Suprapubic skin (tissue), 4 donors: ENCODE results near the gene C4BPB. TPM values are rescaled to one million over a fixed set of nuclear protein-coding genes. Genes with fewer than 3 reads are reported as not detected.
A peak's percentile ranks its signal among the peaks of the same experiment; 100 is the strongest.

Source experiments
- DNase-seq, 2 donors: peaks; one replicate each; pipeline ENCODE4 v3.0.0-alpha.2; 2019; ENCODE audit warnings: low spot score in 2 of 2
- H3K27ac ChIP-seq: fragments of 200-600 bp; sonication (generic); one replicate; pipeline ENCODE4 v1.5.1; 2019
- H3K27me3 ChIP-seq: fragments of 200-600 bp; sonication (generic); one replicate; pipeline ENCODE4 v1.5.1; 2019
- H3K36me3 ChIP-seq: fragments of 200-600 bp; sonication (generic); one replicate; pipeline ENCODE4 v1.5.1; 2019
- H3K4me1 ChIP-seq: fragments of 200-600 bp; sonication (generic); one replicate; pipeline ENCODE4 v1.5.1; 2019
- H3K4me3 ChIP-seq: fragments of 200-600 bp; sonication (generic); one replicate; pipeline ENCODE4 v1.5.1; 2019; ENCODE audit warnings: mild to moderate bottlenecking
- H3K9me3 ChIP-seq: fragments of 200-600 bp; sonication (generic); one replicate; pipeline ENCODE4 v1.5.1; 2019
- CTCF ChIP-seq, 2 donors: fragments of 200-600 bp in 1 of 2; fragments of 450-650 bp in 1 of 2; sonication (generic) in 1 of 2; IDR thresholded peaks; one replicate each; pipeline ENCODE4 v1.5.1; 2016 to 2019; ENCODE audit warnings: antibody characterized with exemption in 2 of 2, mild to moderate bottlenecking in 1 of 2, moderate library complexity in 1 of 2
- EP300 ChIP-seq: sonication (generic); formaldehyde crosslinking; IDR thresholded peaks from one replicate; pipeline ENCODE4 v1.6.1; 2017; ENCODE audit warnings: antibody characterized with exemption
- POLR2A ChIP-seq, 2 donors: fragments of 450-650 bp; IDR thresholded peaks; one replicate each; pipeline ENCODE4 v1.6.1; 2017; ENCODE audit warnings: antibody characterized with exemption in 2 of 2, mild to moderate bottlenecking in 2 of 2, moderate library complexity in 2 of 2
- POLR2AphosphoS5 ChIP-seq, 3 donors: sonication (generic); formaldehyde crosslinking; IDR thresholded peaks; one replicate each; pipeline ENCODE4 v1.6.1; 2017; ENCODE audit warnings: antibody characterized with exemption in 3 of 3
- WGBS: methylation state at CpG from one replicate; pipeline ENCODE4 v1.1.5; 2018; 5-methylcytosine and 5-hydroxymethylcytosine counted together
- total RNA-seq, 4 donors: library from RNA; depleted of rRNA; stranded (reverse); fragments of >200 nt; gene quantifications; one replicate each; pipeline ENCODE4 v1.1.0, GENCODE V29; 2016

Gene C4BPB
- total RNA-seq, 4 donors from 2014 or later, result 1.5 TPM; not detected in 3

- WGBS, result 36% methylated on average over 6 of the region's 6 CpGs
Measured at GRCh38 chr1:207077470-207078377, 10.9 kb upstream of the C4BPB start.

GRCh38 chr1:207078578-207079132 is 10.0 kb upstream of the C4BPB start:
- WGBS, result 88% methylated on average over 11 of the region's 11 CpGs
- Histone ChIP-seq H3K36me3 (no peaks in the 10 kb centered on the region), H3K27ac (no peak overlapping the region), H3K27me3 (no peaks in the 10 kb centered on the region), H3K9me3 (no peaks in the 10 kb centered on the region), H3K4me3 (no peak overlapping the region), H3K4me1 (peaks cover 21% of the 10 kb centered on the region)
- no peak for DNase-seq
- TF ChIP-seq POLR2AphosphoS5 (IDR thresholded peaks at IDR 0.05) (no peak), POLR2A (IDR thresholded peaks at IDR 0.05) (no peak)

More at GRCh38 chr1:207077470-207078377, 10.9 kb upstream of the C4BPB start:
- Histone ChIP-seq H3K27ac (no peak overlapping the region), H3K9me3 (no peaks in the 10 kb centered on the region), H3K4me1 (peaks cover 21% of the 10 kb centered on the region), H3K36me3 (peaks cover 9% of the 10 kb centered on the region), H3K4me3 (no peak overlapping the region), H3K27me3 (no peaks in the 10 kb centered on the region)
- no peak for DNase-seq
- TF ChIP-seq POLR2AphosphoS5 (IDR thresholded peaks at IDR 0.05) (no peak), EP300 (no peak), CTCF (IDR thresholded peaks at IDR 0.05) (peak; percentile 79 to 87), POLR2A (IDR thresholded peaks at IDR 0.05) (no peak)

GRCh38 chr1:207079706-207080241 is 8.9 kb upstream of the C4BPB start:
- H3K4me3 ChIP-seq, result no peak overlapping the region
- WGBS, result 70% methylated on average over 6 of the region's 6 CpGs
- H3K27ac ChIP-seq, result no peak overlapping the region
- H3K9me3 ChIP-seq, result no peaks in the 10 kb centered on the region
- H3K36me3 ChIP-seq, result no peaks in the 10 kb centered on the region
- H3K4me1 ChIP-seq, result peaks cover 19% of the 10 kb centered on the region
- TF ChIP-seq CTCF (IDR thresholded peaks at IDR 0.05) (no peak), EP300 (no peak), POLR2A (IDR thresholded peaks at IDR 0.05) (no peak), POLR2AphosphoS5 (IDR thresholded peaks at IDR 0.05) (no peak)
- H3K27me3 ChIP-seq, result no peaks in the 10 kb centered on the region
- no peak for DNase-seq

GRCh38 chr1:207081088-207081487 is 7.6 kb upstream of the C4BPB start:
- Histone ChIP-seq H3K36me3 (no peaks in the 10 kb centered on the region), H3K4me1 (peaks cover 17% of the 10 kb centered on the region), H3K4me3 (no peak overlapping the region), H3K27ac (no peak overlapping the region), H3K27me3 (no peaks in the 10 kb centered on the region), H3K9me3 (no peaks in the 10 kb centered on the region)
- 74% methylated on average over 2 of the region's 2 CpGs for WGBS
- no peak for TF ChIP-seq CTCF (IDR thresholded peaks at IDR 0.05)
- TF ChIP-seq POLR2A (IDR thresholded peaks at IDR 0.05), result no peak
- TF ChIP-seq EP300, result no peak
- no peak for TF ChIP-seq POLR2AphosphoS5 (IDR thresholded peaks at IDR 0.05)
- no peak for DNase-seq

- Histone ChIP-seq H3K4me3 (no peak overlapping the region), H3K27ac (no peak overlapping the region), H3K4me1 (peaks cover 14% of the 10 kb centered on the region), H3K9me3 (no peaks in the 10 kb centered on the region), H3K27me3 (no peaks in the 10 kb centered on the region), H3K36me3 (no peaks in the 10 kb centered on the region)
- DNase-seq, result no peak
- WGBS, result 90% methylated on average over 2 of the region's 2 CpGs
- TF ChIP-seq POLR2A (IDR thresholded peaks at IDR 0.05) (no peak), POLR2AphosphoS5 (IDR thresholded peaks at IDR 0.05) (no peak), EP300 (no peak), CTCF (IDR thresholded peaks at IDR 0.05) (no peak)
Measured at GRCh38 chr1:207081806-207082205, 6.9 kb upstream of the C4BPB start.
